HG02678 (cell line): ENCODE measurements around the gene DERA.
"Not testable (repeated sequence)": the region's sequence is repeated elsewhere in the genome, so short reads cannot be mapped to it uniquely, and the experiment has no call there.

ENCODE experiments used
- ATAC-seq: cut with Tn5 transposase; IDR thresholded peaks from one replicate; pipeline ENCODE4 v1.9.1; 2021; ENCODE audit warnings: mild to moderate bottlenecking, moderate library complexity; ENCODE audit not compliant: unreplicated experiment

The DERA gene

DNA sequence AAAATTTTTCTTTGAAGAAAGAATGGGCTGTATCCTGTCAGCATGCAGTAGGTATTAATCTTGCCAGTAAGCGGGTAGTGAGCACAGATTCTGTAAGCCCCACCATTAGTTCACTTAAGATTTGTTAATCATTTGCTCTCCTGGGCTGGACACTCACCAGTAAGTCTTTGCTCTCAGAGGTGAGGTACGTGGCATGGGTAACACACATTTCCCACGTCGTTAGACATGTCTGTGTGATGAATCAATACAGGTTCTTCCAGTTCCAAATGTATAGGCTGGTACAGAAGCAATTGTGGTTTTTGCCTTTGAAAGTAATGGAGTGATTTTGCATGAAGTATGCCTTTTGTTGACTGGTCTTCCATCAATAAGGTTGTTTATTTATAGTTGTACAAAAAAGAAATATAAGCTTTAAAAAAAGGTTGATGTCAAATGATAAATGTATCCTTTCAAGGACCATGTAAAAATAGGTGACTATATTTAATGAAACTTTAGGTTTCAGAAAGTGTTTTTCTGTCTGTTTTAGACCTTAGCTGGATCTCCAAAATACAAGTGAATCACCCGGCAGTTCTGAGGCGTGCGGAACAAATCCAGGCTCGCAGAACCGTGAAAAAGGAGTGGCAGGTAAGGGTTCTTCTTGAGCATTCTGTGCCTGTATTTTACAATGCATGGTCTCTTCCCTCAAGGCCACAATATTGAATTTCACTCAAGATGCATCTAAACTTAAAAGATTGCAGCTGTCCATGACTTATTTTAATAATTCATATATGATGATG, 45.5 kb downstream of the DERA start:
- no peak for ATAC-seq

DNA sequence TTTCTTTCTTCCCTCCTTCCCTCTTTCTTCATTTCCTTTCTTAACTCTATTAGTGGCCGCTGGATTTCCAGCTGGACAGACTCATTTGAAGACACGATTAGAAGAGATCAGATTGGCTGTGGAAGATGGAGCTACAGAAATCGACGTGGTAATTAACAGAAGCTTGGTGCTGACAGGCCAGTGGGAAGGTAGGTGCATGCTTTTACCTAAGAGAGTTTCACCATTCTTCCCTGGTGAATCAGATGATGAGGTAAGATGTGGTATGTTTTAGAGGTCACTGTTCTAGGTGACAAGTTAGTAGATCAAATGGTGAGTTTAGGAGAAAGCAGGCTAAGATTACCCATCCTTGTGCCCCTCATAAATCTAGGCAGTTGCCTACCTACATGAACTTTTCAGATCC, 51.6 kb downstream of the DERA start:
- ATAC-seq: no peak

GRCh38 chr12:15963271-15963670, 52.1 kb downstream of the DERA start:
- no peak for ATAC-seq

DNA sequence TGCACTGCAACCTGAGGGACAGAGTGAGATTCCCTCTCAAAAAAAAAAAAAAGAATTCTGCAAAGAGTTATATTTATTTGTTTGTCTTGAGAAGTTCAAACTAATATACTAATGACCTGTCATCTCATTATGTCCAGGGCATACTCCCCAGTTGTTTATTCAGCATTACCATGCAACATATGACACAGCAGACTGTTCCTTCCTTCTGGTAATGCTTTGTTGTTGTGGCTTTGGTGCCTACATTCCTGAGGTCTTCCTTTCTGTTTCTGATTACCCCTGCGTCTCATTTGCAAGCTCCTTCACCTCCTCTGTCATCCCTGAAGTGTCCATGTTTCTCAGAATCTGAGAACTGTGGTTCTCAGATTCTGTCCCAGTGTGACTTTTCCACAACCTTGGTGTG, 55.3 kb downstream of the DERA start:
- ATAC-seq: no peak

- ATAC-seq: not testable (repeated sequence)
These were observed 55.9 kb downstream of the DERA start for GRCh38 chr12:15967053-15967452.

DNA sequence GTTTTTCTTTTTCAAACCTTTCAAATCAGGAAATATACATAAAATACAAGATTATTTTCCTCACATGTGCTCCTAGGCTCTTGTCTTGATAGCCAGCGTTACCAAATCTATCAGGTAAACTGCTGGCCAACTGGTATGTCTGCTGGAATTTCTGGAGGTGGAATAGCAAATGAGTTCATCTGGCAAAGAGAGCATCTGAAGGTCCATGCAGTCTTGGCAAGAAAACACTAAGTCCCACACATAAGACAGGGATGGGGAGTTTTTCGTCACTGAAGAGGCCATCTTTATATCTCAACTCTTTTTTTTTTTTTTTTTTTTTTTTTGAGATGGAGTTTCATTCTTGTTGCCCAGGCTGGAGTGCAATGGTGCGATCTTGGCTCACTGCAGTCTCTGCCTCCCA, 60.1 kb downstream of the DERA start:
- no peak for ATAC-seq

DNA sequence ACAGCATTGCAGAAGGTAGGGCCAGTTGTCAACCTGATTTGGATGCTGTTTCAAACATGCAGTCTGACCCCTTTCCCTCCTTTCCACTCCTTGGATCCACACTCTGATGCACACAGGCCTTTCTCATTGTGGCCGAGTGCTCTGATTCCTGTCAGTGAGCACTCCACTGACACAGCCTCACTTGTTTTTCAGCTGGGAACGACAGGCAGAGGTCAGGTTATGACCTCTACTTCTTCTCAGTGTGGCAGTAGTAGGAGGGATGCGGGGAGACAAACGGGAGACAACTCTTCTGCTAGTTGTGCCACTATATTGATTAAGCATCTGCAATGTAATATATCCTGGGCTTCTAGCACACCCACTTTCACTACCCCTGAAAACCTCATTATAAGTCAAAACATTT, 61.8 kb downstream of the DERA start:
- no peak for ATAC-seq

DNA sequence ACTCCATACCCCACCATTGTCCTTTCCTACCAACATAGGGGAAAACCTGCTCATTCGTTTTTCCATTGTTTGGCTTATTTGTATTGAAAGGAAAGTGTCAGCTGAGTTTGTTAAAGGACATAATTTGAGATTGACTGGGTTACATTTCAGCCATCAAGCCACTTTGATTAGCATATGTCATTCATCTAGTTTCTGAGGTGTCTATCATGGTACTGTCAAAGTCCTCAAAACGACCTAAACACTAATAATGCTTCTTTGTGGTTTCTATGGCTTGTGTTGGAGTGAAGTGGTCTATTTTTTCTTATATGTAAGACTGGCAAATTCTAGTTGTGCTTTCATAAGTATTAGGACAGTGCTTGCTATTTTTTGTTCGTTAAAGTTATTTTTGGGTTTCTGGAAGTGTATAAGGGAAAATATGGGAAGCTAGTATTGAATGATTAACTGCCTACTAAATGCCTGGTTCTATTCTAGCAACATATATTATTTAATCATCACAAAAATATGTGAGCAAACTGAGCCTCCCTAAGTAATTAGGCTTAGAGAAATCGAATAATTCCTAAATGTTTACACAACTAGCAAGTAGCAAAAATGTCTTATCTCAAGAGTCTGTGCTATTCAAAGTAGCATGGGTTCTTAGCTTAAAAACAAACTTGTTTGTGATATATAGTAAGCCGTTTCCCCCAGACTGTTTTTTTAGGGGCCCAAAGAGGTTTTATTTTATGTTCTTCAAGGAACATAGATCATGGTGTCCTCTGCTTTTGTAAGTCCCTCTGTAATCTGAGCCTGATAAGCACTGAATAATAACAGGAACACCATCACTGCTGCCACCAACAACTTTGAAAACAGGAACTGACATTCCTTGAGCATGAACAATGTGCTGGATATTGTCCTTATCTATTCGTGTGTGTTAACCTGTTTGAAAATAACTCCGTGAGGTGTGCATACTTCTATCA, 67.1 kb downstream of the DERA start:
- peak; percentile 52 for ATAC-seq

- ATAC-seq: peak; percentile 64
These were observed 68.3 kb downstream of the DERA start for GRCh38 chr12:15979096-15980092.

DNA sequence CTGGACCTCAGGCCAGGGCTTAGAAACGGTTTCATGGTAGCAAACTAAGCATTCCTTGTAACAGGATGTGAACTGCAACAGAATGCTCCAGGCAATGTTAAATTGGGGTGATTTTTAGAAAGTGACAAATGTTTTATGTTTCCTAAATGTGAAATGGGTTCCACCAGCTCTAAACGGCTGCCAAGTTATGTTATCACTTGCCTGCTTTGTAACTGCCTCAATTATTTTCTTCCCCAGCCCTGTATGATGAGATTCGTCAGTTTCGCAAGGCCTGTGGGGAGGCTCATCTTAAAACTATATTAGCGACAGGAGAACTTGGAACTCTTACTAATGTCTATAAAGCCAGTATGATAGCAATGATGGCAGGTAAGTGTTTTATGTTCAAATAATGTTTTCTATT, 70.9 kb downstream of the DERA start:
- no peak for ATAC-seq

GRCh38 chr12:15982471-15982870, 71.3 kb downstream of the DERA start:
- ATAC-seq: no peak

DNA sequence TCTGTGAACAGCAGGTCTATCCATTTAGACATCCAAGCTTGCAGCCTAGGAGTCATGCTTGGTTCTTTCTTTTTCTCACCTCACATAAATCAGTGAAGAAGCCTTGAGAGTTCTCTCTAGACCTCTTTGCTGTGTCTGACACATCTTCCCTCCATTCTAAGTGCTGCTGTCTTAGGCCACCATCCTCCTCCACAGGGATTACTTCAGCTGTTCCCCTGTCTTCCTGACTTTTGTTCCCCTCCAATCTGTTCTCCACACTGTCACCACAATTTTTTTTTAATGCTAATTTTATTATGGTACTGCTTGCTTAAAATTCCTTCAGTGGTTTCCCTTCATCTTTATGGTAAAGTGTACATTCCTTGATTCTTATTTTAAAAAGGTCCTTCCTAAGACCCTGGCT, 71.8 kb downstream of the DERA start:
- ATAC-seq: no peak

DNA sequence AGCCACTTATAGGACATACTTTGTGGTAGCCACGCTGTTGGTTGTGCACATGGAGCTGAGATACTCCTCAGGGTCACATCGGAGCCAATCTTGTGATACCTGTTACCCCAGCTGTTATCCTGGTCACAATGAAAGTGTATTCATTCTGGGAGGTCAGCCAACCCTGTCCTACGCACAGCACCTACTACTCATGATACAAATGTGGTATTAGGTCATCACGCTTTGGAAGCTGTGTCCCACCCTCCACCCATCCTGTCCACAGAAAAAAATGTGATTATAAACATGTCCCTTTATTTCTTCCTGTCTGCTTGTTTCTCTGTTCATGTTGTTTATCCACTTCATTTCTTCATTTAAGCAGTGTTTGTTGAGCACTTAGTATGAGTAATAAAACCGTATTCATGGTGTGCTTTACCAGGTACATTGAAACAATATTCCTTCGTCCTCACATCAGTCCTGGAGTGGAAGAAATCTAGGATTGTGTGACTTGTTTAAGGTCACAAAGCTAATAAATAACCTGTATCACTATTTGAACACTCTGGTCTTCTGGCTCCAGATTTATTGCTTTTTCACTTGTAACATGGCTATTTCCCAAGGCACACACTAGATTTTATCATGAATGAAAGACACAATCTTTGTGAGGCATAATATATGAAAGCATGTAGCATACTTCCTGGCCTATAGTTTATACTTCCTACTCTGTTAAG, 73.1 kb downstream of the DERA start:
- ATAC-seq: no peak

- ATAC-seq: no peak
These were observed 73.8 kb downstream of the DERA start for GRCh38 chr12:15984963-15985362.

DNA sequence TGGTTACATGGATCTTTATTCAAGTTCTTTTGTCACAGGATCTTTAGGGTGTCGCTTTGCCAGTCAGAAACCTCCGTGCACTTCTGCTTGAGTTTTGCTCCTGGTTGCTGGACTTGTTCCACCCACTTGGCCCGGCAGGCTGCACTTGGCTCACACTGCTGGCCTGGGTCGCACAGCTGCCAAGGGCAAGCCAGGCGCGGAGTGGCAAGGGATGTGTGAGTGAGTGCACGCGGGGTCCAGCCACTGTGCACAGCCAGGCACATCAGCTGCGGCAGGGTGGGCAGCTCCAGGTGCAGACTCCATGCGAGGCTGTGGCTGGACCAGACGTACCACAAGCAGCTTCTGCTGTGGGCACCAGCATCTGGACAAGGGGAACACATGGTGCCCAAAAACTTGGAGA, 76.6 kb downstream of the DERA start:
- no peak for ATAC-seq

GRCh38 chr12:15988983-15989755, 78.0 kb downstream of the DERA start:
- no peak for ATAC-seq

DNA sequence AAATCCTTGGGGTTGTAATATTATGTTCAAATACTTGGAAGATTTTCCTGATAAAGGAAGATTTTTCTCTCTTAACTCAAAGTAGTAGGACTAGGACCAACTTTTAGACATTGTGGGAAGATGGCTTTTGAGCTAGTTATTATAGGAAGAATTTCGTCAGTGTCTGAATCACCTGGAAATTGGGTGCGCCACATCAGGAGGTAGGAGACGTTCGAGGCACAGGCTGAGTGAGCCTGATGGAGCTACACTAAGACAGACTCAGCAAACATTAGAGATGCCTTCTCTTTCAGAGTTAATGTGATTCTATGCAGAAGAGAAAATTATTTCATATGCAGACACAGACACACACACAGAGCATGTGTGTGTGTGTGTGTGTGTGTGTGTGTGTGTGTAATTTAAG, 84.7 kb downstream of the DERA start:
- no peak for ATAC-seq

- ATAC-seq: no peak
These were observed 85.1 kb downstream of the DERA start for GRCh38 chr12:15996254-15996653.

GRCh38 chr12:15996948-15997347, 85.8 kb downstream of the DERA start:
- no peak for ATAC-seq
